NCI-H2171 treated with DMSO at 0.1 percent for 48 hours (cell line): ENCODE results near the gene UGCG.

Source experiments
- DNase-seq: peaks from one replicate; lab custom pipeline; 2025; lab: John Stamatoyannopoulos, UW

Gene UGCG

DNA sequence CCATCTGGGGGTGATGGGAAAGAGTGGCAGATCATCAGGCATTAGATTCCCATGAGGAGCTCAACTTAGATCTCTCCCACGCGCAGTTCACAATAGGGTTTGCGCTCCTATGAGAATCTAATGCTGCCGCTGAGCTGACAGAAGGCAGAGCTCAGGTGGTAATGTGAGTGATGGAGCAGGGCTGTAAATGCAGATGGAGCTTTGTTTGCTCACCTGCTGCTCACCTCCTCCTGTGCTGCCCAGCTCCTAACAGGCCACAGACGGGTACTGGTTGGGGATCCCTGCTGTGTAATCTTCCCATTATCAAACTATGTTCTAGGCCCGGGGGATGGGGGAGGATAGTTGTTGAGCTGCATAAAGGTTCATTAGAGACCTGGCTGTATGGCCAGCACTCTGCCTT lies 58.4 kb downstream of the UGCG start:
- peak; percentile 99 for DNase-seq

- peak; percentile 90 for DNase-seq
Measured at GRCh38 chr9:111957856-111958631, 61.4 kb downstream of the UGCG start.

DNA sequence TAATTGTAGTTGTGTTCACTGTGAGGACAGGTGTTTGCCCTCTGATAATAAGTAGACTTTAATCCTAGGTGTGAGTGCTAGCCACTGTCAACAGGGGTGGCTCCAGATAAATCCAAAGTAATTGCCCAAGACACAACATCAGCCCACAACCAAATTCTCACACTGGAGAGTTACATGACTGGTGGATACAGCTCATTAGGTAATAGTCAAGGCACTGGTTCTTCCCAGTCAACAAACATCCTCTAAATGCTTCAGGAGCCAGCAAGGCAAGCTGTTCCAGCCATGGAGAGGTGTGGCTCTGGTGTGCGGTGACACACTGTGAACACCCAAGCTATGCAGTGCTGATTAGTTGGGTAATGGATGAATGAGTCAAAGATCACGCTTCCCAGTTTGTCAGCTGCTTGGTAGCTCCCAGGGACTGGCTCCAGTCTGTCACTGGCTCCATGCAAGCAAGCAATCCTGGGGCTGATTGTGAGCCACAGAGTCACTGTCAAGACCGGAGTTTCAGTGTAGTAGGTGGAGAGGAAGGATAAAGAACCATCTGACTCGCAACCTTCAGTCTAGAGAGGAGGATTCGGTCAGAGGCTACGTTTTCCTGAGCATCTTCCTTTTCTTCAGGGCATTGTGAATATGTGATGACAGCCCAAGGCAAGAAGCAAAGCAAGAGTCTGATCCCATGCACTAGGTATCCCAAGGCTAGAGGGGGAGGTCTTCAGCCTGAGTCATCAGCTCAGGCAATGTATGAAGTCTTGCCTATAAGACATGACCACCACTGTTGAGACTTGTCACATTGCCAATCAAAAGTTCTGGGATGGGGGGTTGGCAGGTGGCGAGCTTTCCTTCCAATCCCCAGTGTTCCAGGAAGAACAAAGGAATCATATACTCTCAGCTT lies 63.1 kb downstream of the UGCG start:
- no peak for DNase-seq

DNA sequence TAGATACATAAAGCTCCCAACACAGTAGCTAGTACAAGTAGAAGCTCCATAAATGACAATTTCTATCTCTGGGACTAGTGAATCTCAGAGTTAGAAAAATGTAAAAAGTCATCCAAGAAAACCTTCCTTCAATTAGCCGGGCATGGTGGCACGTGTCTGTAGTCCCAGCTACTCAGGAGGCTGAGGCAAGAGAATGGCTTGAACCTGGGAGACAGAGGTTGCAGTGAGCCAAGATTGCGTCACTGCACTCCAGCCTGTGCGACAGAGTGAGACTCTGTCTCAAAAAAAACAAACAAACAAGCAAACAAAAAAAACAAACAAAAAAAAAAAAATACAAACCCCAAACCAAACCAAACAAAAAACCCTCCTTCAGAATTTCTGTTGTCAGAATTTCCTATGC lies 63.9 kb downstream of the UGCG start:
- DNase-seq = peak; percentile 36

DNA sequence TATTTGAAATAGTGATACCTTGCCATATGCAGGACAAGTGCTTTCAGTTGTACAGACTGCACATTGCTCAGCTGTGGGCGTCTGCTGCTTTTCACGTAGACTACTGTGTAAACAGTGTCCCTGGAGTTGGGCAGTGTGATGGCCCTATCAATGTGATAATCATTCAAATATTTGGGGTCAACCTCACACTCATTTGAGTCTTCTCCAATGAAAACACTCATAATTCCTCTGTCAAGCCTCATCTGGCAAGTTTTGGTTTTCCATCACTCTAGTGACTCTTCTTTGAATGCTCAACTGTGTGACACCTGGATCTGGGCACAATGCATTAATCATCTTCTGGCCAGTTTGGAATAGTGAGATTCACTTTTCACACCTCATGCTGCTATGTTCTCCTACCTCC lies 64.4 kb downstream of the UGCG start:
- peak; percentile 76 for DNase-seq

DNA sequence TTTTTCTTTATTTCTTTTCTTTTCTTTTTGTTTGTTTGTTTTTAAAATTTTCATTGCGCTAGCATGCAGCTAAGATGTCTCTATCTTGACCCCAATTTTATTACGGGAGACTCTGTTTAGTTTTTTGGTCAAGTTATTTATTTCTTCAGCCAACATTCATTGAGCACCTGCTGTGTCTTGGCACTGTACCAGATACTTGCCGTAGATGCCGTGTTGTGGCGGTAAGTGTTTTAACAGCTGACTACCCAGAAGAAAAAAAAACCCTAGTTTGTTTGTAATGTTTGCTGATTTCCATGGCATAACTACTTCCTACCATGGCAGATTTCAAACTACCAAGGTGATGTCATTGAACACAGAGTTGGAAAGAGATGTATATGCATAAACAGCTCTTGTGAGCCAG lies 65.0 kb downstream of the UGCG start:
- peak; percentile 87 for DNase-seq

DNA sequence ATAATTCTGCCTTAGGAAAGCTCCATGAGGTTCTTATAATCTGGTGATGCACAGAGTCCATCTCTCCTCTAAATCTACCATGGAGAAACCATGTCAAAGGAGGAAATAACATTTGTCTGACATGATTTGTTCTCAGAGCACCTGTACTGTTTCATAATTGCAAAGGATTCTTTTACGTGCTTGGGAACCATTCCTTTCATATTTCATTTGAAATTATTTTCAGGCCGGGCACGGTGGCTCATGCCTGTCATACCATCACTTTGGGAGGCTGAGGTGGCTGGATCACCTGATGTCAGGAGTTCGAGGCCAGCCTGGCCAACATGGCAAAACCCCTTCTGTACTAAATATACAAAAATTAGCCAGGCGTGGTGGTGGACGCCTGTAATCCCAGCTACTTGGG lies 65.4 kb downstream of the UGCG start:
- no peak for DNase-seq

DNA sequence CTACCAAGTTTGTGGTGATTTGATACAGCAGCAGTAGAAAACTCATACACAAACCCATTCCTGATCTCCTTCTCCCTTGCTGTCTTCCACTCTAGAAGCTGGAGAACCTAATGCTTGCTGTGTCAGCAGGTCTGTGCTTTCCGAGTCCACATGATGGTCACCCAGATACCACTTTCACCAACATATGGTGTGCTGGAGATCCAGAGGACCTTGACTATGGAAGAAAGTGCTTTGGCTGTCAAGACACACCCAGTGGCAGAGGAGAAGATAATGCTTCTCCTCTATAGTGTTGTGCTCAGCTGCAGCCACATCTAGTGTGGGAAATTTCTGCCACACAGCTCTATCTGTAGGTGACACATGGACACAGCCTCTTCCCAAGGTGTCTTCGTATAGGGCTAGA lies 67.4 kb downstream of the UGCG start:
- DNase-seq = no peak

DNA sequence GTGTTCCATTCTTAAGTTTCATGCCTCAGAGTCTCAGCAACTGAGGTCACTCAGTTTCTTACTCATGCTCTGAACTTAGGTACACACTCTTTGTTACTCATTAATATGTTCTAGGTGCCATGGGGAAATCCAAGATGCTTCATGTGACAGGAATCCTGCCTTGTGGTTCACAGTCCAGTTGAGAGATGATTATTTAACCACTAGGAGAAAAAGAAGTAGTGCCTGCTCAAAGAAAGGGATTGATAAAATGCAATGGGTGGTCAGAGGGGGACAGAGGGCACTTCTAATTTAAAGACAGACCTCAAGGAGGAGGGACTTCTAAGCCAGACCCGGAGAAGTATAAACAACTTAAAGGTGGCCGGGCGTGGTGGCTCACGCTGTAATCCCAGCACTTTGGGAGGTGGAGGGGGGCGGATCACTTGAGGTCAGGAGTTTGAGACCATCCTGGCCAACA lies 69.0 kb downstream of the UGCG start:
- DNase-seq = no peak

GRCh38 chr9:111966124-111966723 lies 69.6 kb downstream of the UGCG start:
- no peak for DNase-seq

DNA sequence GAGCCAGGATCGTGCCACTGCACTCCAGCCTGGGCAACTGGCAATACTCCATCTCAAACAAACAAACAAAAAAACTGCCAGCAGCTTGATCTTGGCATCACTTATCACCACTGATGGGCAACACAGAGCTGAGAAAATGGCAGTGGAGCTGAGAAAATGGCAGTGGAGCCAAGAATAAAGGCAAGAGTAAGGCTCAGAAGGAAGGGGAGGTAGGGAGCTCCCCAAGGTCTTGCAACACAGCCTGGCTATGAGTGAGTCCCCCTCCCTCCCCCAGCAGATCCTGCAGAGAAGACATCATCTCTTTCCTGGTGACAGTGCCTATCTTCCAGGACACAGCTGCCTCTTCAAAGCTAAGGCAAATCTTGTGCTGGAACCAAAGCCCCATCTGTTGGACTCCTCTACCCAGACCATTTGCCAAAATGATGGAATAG lies 70.3 kb downstream of the UGCG start:
- no peak for DNase-seq

GRCh38 chr9:111967621-111968020 lies 71.0 kb downstream of the UGCG start:
- DNase-seq = no peak

- DNase-seq = peak; percentile 16
Measured at GRCh38 chr9:111969061-111969460, 72.4 kb downstream of the UGCG start.

- no peak for DNase-seq
Measured at GRCh38 chr9:111969622-111970021, 73.0 kb downstream of the UGCG start.

- DNase-seq = no peak
Measured at GRCh38 chr9:111970827-111971226, 74.2 kb downstream of the UGCG start.

DNA sequence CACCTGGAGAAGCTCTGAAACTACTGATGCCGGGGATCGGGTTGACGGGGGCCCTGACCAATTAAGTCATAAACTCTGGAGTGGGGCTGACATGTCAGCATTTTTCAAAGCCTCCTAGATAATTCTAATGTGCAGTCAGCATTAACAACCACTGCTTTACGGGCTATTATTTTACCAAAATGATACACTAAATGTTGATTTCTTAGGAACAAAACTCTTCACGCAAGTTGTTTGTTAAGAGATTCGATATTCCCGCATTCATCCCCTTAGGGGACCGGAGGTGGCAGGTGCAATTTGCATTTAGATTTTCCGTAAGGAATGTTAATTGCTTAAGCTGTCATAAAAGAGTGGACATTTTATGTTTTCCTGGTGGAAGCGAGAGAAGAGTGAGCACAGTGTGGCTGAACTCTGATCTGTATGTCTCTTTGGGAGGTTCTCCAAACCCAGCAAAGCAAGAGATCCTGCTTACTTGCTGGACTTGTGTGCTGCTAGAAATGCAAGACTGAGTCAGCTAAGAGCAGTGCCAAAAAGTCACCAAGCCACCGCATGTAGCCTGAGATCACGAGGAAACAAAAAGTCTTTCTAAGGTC lies 77.6 kb downstream of the UGCG start:
- peak; percentile 53 for DNase-seq

DNA sequence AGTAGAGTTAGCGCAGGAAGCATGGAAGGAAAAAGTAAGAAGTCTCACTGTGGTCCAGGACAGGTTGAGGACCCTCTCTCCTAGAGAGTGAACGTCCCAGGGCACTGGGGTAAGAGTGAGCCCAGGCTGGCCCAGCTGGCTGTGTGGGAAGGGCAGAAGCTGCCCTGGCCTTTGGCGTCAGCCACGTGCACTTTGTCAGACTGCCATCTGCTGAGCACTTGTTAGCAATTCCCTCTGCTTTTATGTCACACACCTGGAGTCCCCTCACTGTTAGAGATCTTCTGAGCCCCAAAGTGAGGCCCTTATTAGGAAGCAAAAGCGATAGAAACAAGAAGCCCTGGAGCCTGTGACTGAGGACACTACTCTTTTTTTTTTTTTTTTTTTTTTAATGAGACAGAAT lies 79.1 kb downstream of the UGCG start:
- peak; percentile 73 for DNase-seq

- no peak for DNase-seq
Measured at GRCh38 chr9:111978616-111979015, 82.0 kb downstream of the UGCG start.

- DNase-seq = no peak
Measured at GRCh38 chr9:111979561-111979960, 82.9 kb downstream of the UGCG start.

DNA sequence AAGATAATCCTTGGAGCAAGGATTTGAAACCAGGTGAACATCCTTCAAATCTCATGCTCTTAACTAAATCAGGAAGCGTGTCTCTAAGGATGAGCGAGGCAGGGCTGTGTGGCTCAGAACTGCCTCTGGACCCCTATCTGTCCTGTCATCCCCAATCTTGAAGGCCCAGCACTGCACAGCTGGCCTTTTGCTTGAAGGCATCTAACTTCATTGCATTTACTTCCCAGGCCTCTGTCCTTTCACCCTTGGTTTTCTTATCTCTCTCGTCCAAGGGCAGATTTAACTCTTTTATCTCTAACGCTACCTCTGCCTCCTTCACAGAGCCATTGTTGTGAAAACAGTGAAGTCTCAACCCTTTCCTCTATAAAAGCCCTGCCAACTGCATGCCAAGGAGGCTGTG lies 83.8 kb downstream of the UGCG start:
- DNase-seq = no peak

DNA sequence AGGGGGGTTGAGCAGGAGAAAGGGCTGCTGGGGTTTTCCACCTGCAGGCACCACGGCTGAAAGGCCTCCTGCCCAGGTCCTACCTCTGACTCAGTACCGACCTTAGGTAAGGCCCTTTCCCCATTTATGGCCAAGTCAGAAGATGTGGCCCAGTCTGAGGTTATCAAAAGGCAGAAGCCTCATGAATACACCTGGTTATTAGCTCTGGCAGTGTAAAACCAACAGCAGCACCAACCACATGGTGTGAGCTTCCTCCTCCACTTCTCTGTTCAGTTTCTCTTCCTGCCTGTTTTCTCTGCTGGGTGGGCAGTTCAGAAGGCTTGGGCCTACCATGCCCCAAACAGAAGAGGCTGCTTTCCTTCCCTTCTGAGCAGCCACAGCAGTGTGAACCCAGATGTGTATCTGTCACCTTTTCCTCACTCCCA lies 86.9 kb downstream of the UGCG start:
- no peak for DNase-seq

GRCh38 chr9:111984086-111984802 lies 87.6 kb downstream of the UGCG start:
- DNase-seq = no peak
